DMS53 treated with DMSO at 0.1 percent for 48 hours (cell line): ENCODE results near the gene EHD3.

ENCODE experiments used
- DNase-seq: peaks from one replicate; lab custom pipeline; 2025; ENCODE audit not compliant: unreplicated experiment; lab: John Stamatoyannopoulos, UW

EHD3 gene

DNA sequence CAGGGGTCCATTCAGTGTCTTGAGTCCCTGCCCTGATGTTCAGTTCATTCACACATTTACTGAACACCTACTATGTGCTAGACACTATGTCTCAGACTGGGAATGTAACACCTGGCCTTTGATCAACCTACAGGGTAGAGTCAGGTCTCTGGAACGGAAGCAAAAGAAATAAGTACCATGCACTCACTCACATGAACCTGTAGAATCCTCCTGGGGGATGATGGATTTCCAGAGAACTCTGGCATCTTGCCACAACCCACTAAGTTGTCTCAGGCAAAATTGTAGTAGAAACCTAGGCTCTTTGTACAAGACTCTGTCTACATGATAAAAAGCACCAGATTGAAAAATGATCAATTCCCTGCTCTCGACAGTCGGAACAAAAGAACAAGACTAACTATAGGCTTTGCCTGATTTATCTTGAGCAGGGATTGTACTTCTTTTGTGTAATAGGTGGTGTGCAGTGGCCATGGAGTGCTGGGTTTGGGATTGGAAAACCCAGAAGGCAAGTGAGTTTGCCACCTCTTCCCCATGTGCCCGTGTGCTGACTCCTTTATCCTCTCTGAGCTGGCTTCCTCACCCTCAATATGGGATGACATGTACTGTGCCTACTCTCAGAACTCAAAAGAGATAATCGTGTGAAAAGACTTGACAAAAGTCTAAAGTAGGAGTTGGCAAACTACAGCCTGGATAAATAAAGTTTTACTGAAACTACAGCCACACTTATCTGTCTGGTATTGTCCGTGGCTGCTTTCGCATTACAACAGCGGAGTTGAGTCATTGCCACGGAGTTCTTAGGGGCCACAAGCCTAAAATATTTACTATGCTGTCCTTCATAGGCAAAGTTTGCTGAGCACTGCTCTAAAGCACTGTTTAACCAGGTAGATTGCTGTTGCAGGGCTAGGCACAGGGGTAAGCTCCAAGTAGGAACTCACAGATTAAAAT, 21.0 kb upstream of the EHD3 start:
- no peak for DNase-seq

- DNase-seq: no peak
Measured at GRCh38 chr2:31213601-31214443, 20.1 kb upstream of the EHD3 start.

DNA sequence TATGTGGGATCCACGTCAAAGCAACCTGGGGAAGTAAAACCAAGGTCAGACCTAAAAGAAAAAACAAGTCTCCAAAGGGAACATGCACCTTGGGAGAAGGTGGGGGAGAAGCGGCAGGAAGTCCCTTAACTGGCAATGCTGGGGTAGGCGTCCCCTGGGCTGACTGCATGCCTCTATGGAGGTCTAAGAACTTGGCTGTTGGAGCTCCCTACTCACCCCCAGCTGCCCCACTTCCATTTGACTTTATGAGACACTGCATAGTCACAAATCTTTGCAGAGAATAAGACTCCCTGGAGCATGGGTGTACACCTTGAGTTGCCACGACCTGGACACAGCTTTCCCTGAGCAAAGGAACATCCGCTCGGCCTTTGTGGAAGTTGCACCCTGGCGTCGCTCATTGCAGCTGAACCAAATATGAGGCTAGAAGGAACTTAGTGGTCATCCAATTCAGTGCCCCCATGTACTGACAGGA, 19.5 kb upstream of the EHD3 start:
- DNase-seq: no peak

DNA sequence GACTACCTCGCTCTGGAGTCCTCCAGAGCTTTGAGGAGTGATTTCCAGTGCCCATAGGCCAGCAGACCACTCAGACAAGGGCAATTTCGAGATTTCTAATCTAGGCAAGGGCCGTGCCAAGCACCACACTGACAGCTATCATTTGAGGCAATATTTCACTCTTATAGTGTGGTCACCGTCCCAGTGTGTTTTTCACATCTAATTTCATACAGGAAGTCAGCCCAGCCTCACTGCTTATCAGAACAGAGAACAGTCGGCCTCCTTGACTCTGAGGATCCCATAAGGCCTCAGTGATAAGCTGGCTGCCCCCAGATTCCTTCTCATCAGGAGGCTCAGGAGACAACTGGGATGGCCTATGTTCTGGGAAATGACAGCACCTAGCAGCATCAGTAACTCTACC, 17.2 kb upstream of the EHD3 start:
- DNase-seq: no peak

DNA sequence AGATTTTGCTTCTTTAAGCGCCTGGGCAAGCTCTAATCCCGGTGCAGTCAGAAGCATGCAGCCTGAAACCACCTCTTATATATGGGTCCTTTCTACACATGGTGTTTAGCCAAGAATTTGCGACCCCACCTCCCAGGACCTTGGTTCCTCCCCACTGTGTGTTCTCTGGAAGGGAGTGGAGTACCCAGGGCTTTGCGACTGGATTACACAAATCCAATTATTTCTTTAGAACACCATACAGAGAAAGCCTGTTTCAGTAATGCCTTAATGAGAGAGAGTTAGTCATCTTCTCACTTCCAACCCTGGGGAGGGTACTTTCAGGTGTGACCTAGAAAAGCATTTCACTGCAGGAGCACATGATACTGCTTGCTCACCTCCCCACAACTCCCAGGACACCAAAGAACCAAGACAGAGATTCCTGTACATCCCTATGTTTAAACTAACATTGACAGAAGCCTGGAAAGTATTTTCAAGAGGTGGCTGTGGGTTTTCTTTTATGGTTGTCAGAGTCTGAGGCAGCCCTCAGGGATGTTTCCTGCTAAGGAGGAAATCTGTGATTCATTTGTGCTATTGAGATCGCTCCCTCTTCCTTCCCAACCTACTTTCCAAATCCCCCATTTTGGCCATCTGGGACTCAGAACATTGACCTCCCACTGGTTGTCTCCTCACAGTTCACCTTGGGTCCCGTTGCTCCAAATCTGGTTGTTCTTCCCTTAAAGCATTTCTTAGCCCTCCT, 16.3 kb upstream of the EHD3 start, which contains the start of gene CAPN14:
TSS of gene CAPN14 (minus strand) at position 51 of the 736 bp plus-strand sequence. CDS start 12,068 bp downstream, outside the sequence.
- DNase-seq: no peak

GRCh38 chr2:31219131-31219969, 14.6 kb upstream of the EHD3 start:
- DNase-seq: no peak

DNA sequence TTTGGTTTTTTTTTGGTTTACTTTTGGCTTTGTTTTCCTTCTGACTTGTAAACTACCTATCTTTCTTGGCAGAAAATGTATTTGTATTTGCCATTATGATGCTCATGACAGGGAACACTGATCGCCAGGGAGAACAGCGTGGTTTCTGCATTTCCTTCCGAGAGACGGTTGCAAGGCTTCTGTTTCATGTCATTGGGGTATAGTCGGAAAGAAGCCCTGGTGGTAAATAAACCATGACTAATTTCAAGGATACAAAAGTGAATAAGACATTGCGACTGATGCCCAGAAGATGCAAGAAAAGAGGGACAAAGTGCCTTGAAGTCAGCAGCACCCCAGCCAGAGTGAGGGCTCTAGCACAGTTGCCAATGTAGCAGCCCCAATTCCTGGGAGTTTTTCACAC, 12.4 kb upstream of the EHD3 start:
- DNase-seq: no peak

DNA sequence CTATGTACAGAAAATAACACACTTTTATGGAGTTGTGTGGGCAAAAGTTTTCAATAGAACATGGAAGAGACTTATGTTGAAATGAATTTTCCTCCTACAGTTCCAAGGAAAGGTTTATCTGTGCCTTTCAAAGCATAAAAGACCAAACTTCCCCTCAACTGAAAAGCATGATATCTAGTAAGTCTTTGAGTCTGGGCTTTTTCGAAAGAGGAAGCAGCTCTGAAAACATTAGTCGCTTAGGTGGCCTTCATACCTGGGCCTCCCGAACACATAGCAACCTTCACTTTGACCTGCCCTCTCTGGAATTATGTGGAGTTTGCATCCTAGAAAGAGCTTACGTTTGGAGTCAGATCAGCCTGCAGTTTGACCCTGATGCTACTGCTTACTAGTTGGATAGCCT, 11.9 kb upstream of the EHD3 start:
- DNase-seq: no peak

- no peak for DNase-seq
Measured at GRCh38 chr2:31223026-31223425, 10.9 kb upstream of the EHD3 start.

GRCh38 chr2:31223749-31224148, 10.2 kb upstream of the EHD3 start:
- no peak for DNase-seq

- DNase-seq: no peak
Measured at GRCh38 chr2:31226266-31226665, 7.7 kb upstream of the EHD3 start.

GRCh38 chr2:31227110-31227509, 6.8 kb upstream of the EHD3 start:
- no peak for DNase-seq

DNA sequence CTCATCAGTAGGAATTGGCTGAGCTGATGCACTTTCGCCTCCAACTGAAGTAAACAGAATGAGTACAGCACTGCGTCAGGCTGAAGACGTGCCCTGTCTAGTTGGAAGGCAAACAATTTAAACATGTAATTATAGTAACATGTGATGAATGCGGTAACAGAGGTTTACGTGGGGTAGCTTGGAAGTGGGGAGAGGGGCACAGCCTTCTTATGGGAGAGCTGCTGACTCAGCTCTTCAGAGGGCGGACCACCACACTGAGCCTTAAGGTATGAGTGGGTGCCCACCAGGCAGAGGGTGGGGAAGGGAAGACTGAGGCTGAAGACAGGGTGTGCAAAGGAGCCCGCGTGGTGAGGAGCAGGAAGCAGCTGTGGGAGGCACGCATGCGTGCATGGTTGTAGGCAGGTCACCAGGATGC, 6.2 kb upstream of the EHD3 start:
- DNase-seq: no peak

GRCh38 chr2:31228717-31229116, 5.2 kb upstream of the EHD3 start:
- no peak for DNase-seq

DNA sequence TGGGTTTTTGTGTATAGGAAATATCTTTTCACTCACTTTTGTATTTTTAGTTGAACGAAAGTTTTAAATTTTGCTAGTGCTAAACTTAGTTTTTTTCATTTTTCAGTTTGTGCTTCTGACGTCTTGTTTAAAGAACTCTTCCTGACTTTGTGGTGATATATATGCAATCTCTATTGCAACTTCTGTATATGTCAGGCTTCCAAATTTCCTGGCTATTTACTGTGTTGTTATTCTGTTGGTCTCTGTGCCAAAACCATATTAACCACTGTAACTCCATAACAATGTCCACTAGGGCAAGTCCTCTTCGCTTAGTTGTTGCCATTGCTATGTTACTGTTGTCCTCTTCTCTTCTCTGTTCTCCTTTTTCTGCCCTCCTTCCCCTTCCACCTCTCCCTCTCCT, 3.2 kb upstream of the EHD3 start:
- no peak for DNase-seq

GRCh38 chr2:31231571-31232302, 2.2 kb upstream of the EHD3 start:
- DNase-seq: no peak

DNA sequence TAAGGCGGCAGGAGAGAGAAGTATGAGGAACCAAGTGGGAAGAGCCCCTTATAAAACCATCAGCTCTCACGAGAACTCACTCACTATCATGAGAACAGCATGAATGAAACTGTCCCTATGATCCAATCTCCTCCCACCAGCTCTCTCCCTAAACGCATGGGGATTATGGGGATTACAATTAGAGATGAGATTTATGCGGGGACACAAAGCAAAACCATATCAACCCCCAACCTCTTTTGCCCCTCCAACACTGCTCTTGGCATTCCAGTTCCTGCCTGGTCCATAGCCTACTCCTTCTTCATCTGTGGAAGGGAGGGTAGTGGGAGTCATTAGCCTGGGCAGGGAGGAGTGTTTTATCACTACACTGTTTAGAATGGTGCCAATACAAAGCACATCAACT, 1.4 kb upstream of the EHD3 start:
- DNase-seq: no peak

DNA sequence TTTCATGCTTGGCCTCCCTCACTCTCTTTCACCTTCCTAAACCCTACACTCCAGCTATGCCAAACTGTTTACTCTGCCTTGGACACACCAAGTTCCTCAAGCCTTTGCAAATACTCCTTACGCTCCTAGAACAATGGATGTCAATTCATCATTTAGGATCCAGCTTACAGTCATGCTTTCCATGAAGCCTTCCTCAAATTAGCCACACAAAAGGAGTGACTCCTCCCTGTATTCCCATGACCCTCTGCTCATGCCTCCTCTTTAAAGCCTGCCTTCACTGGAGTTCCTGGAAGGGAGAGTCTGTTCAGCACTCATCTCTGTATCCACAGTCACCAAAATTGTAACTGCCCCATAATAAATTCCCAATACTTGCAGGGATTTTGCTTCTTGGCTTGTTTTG, 721 bp upstream of the EHD3 start:
- DNase-seq: no peak

DNA sequence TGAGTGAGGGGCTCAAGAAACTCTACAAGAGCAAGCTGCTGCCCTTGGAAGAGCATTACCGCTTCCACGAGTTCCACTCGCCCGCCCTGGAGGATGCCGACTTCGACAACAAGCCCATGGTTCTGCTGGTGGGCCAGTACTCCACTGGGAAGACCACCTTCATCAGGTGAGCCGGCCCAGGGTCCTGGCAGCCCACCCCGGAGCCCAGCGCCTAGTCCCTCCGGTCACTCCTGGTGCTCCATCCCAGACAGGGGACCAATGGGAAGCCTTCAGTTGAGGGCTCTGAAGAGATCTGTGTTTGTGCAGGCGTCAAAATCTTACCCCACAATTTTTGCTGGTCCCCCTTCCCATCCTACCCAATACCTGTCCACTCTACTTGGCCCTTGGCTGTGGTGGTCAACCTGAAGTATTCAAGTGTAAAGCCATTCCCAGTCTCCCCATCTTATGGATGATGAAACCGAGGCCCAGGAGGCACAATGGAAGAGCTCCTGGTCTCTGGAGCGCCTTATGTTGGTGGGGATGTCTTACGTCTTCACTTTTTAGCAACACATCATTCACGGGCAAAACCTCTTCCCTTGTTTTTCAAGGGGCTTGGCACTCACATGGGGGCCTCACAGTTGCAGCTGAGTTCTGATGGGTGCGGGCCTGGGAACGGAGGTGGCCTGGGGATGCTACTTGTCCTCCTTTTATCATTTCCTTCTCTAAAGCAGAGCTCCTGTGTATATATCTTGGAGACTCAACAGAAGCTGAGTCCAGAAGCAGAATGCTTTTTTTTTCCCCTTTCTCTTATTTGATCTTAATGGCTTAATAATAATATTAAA, 941 bp downstream of the EHD3 start:
- DNase-seq: no peak
